GM12878 (cell line): ENCODE data around the gene SETD2. TPM values are rescaled to one million over a fixed set of nuclear protein-coding genes. Genes with fewer than 3 reads are reported as not detected.

ENCODE experiments used
- ATAC-seq: fragments of 200-7000 bp; cut with Tn5 transposase; 3 replicates; pipeline ENCODE4 v1.9.1; 2020; ENCODE audit warnings: mild to moderate bottlenecking, moderate library complexity
- BruUV-seq: library from RNA; stranded (reverse); fragments of 400-500 nt; replicated peaks from 2 replicates; lab custom pipeline; 2021; lab: Mats Ljungman, UMichigan
- CTCF ChIA-PET: fragments of 300-600 bp; sonication (Branson Sonifier 250); formaldehyde crosslinking; extraction: SDS; loops from one replicate; lab custom pipeline; 2021; ENCODE audit warnings: inconsistent platforms; lab: Yijun Ruan, JAX
- POLR2A ChIA-PET: fragments of 350-600 bp; formaldehyde crosslinking; extraction: SDS; loops from one replicate; lab custom pipeline; 2021; ENCODE audit warnings: inconsistent platforms; lab: Charles Lee
- RAD21 ChIA-PET: fragments of 300-600 bp; sonication (Branson Sonifier 250); formaldehyde crosslinking; loops from one replicate; lab custom pipeline; 2023; ENCODE audit warnings: antibody characterized with exemption; ENCODE audit not compliant: unreplicated experiment; lab: Charles Lee
- SMC1A ChIA-PET: fragments of 300-600 bp; sonication (Branson Sonifier 250); formaldehyde crosslinking; loops from one replicate; lab custom pipeline; 2023; ENCODE audit not compliant: unreplicated experiment, uncharacterized antibody; lab: Charles Lee
- DNase-seq: peaks from one replicate; pipeline ENCODE4 v3.0.0-alpha.2; 2011; ENCODE audit warnings: low read depth, low spot score
- FAIRE-seq: peaks from 3 replicates; lab custom pipeline; 2011; peaks lifted over from hg19 to GRCh38; lab: Jason Lieb, UNC
- H2AFZ ChIP-seq: 2 replicates; pipeline ENCODE4 v1.6.0; 2011; ENCODE audit warnings: low read depth, low read length, control low read depth; ENCODE audit not compliant: control insufficient read depth
- H3K27ac ChIP-seq: 2 replicates; pipeline ENCODE4 v1.5.1; 2011; ENCODE audit warnings: control low read depth; ENCODE audit not compliant: control insufficient read depth, insufficient read depth
- H3K27me3 ChIP-seq, 2 experiments: replicated peaks in 1 of 2; 2 replicates each; pipeline versions ENCODE4 v1.6.0 to v1.6.1; 2011; ENCODE audit warnings: low read length in 1 of 2; ENCODE audit not compliant: control insufficient read depth in 2 of 2, insufficient read depth in 2 of 2
- H3K36me3 ChIP-seq, 2 experiments: 2 replicates each; pipeline ENCODE4 v1.5.1; 2011; ENCODE audit warnings: low read length in 1 of 2; ENCODE audit not compliant: control insufficient read depth in 2 of 2, insufficient read depth in 2 of 2
- H3K4me1 ChIP-seq: 2 replicates; pipeline ENCODE4 v1.6.1; 2011; ENCODE audit warnings: mild to moderate bottlenecking, low read length, moderate library complexity, mixed read lengths; ENCODE audit not compliant: control insufficient read depth, insufficient read depth
- H3K4me2 ChIP-seq: 2 replicates; pipeline ENCODE4 v1.6.0; 2011; ENCODE audit warnings: control low read depth; ENCODE audit not compliant: control insufficient read depth, insufficient read depth
- H3K4me3 ChIP-seq: fragments of 200-600 bp; sonication (generic); 2 replicates; pipeline ENCODE4 v1.5.1; 2016
- H3K79me2 ChIP-seq: 2 replicates; pipeline ENCODE4 v1.6.0; 2011; ENCODE audit warnings: low read length; ENCODE audit not compliant: control insufficient read depth, insufficient read depth
- H3K9ac ChIP-seq: 2 replicates; pipeline ENCODE4 v1.8.0; 2011; ENCODE audit warnings: low read length, control low read depth, mixed read lengths; ENCODE audit not compliant: control insufficient read depth, insufficient read depth
- H3K9me3 ChIP-seq: replicated peaks from 3 replicates; pipeline ENCODE4 v1.5.1; 2011; ENCODE audit warnings: mild to moderate bottlenecking, low read length; ENCODE audit not compliant: control insufficient read depth, insufficient read depth
- H4K20me1 ChIP-seq: 2 replicates; pipeline ENCODE4 v1.6.0; 2011; ENCODE audit not compliant: control insufficient read depth, insufficient read depth
- BRCA1 ChIP-seq: IDR thresholded peaks from 2 replicates; pipeline ENCODE4 v1.6.1; 2011; ENCODE audit warnings: low read depth, low read length, improper control_type of control experiment
- EED ChIP-seq: sonication (generic); IDR thresholded peaks from 2 replicates; pipeline ENCODE4 v1.6.1; 2016; ENCODE audit warnings: antibody characterized with exemption, low read depth
- IRF5 ChIP-seq: fragments of 450-650 bp; IDR thresholded peaks from 2 replicates; pipeline ENCODE4 v1.6.1; 2017; ENCODE audit warnings: borderline replicate concordance
- WGBS: methylation state at CpG from one replicate; pipeline ENCODE4 v1.1.6; 2016; ENCODE audit warnings: low lambda C conversion rate; ENCODE audit not compliant: insufficient replicate concordance, insufficient coverage; ENCODE audit errors: missing lambda C conversion rate; 5-methylcytosine and 5-hydroxymethylcytosine counted together
- in situ Hi-C: fragments of 300-500 bp; cut with MboI; formaldehyde crosslinking; loops from 9 replicates; pipeline ENCODE4 v1.14.3; 2018; ENCODE audit warnings: mixed read lengths
- intact Hi-C: fragments of 100-400 bp; cut with micrococcal nuclease; formaldehyde crosslinking; loops from one replicate; pipeline ENCODE4 v1.14.2; 2022; ENCODE audit not compliant: unreplicated experiment
- polyA plus RNA-seq, 11 experiments: library from polyadenylated mRNA; depleted of rRNA in 4 of 11; unstranded in 6 of 11; stranded (reverse) in 5 of 11; fragments of >200 nt; fragmentation: Nextera tagmentation in 4 of 11; fragmentation: Illumina TruSeq in 1 of 11; extraction: Ambion mirVana in 4 of 11; extraction: Trizol in 1 of 11; gene quantifications; 1 replicate in 1 of 11; 2 replicates in 10 of 11; pipeline versions ENCODE4 v1.2.1 to v1.2.3, GENCODE V29; 2011 to 2016; ENCODE audit warnings: inconsistent platforms in 2 of 11, missing spikeins in 2 of 11, low read depth in 1 of 11
- total RNA-seq, 4 experiments: library from RNA; depleted of rRNA in 3 of 4; stranded (reverse); fragments of >200 nt in 3 of 4; fragmentation: Illumina TruSeq in 1 of 4; extraction: Trizol in 1 of 4; gene quantifications; 2 replicates each; pipeline versions ENCODE4 v1.2.1 to v1.2.3, GENCODE V29; 2013 to 2021
- TF ChIP-seq, protein P1 (sequence below): fragments of 450-650 bp; IDR thresholded peaks from 2 replicates; pipeline ENCODE4 v1.6.1; 2018; ENCODE audit warnings: borderline replicate concordance, mild to moderate bottlenecking; ENCODE audit not compliant: partially characterized antibody

SETD2 gene
- total and polyA plus RNA-seq, 10 of the 15 experiments (the other 5 are each of a cell fraction or from before 2014, with no cell fraction given): 8.4 to 44.9 (median 24.5) TPM

GRCh38 chr3:47036145-47036544 lies 127.8 kb downstream of the SETD2 start:
- no peak overlapping the region for H3K4me3 ChIP-seq
- DNase-seq (no peak), FAIRE-seq (no peak), ATAC-seq (no peak)
- H3K79me2 ChIP-seq: no peaks in the 10 kb centered on the region; the same call in 1 of the 2 replicates
- CTCF ChIA-PET: interaction anchor here (1.3 kb wide), 1 partner anchor 16 kb away, joined by 3 read pairs; no protein-coding TSS in a partner anchor
- intact Hi-C loops (no loop called here), in situ Hi-C loops (no loop called here)
- no peaks in the 10 kb centered on the region; the same call in 2 of the 3 replicates for H3K9me3 ChIP-seq
- RAD21 ChIA-PET: no interaction called here
- POLR2A ChIA-PET: interaction anchor here (0.6 kb wide), 1 partner anchor 15 kb away, joined by 3 read pairs; no protein-coding TSS in a partner anchor
- no peak for TF ChIP-seq BRCA1
- TF ChIP-seq EED: no peak
- TF ChIP-seq, protein P1, sequence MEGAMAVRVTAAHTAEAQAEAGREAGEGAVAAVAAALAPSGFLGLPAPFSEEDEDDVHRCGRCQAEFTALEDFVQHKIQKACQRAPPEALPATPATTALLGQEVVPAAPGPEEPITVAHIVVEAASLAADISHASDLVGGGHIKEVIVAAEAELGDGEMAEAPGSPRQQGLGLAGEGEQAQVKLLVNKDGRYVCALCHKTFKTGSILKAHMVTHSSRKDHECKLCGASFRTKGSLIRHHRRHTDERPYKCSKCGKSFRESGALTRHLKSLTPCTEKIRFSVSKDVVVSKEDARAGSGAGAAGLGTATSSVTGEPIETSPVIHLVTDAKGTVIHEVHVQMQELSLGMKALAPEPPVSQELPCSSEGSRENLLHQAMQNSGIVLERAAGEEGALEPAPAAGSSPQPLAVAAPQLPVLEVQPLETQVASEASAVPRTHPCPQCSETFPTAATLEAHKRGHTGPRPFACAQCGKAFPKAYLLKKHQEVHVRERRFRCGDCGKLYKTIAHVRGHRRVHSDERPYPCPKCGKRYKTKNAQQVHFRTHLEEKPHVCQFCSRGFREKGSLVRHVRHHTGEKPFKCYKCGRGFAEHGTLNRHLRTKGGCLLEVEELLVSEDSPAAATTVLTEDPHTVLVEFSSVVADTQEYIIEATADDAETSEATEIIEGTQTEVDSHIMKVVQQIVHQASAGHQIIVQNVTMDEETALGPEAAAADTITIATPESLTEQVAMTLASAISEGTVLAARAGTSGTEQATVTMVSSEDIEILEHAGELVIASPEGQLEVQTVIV: no peak
- TF ChIP-seq IRF5: no peak
- H2AFZ ChIP-seq: no peak overlapping the region
- H3K4me2 ChIP-seq: no peak overlapping the region
- WGBS: 100% methylated on average over 3 of the region's 3 CpGs
- SMC1A ChIA-PET: interaction anchor here (1.2 to 8.9 kb wide), 5 partner anchors 9 to 196 kb away, joined by 3 to 83 read pairs (median 6); no protein-coding TSS in a partner anchor
- H3K27ac ChIP-seq: no peak overlapping the region
- H3K27me3 ChIP-seq: no peaks in the 10 kb centered on the region
- no peaks in the 10 kb centered on the region for H4K20me1 ChIP-seq
- H3K4me1 ChIP-seq: no peaks in the 10 kb centered on the region
- no TSS peak for BruUV-seq
- peaks cover 9 to 24% of the 10 kb centered on the region in 2 experiments for H3K36me3 ChIP-seq
- H3K9ac ChIP-seq: no peak overlapping the region
